Activated T-helper 1 cell treated with anti-CD3 and anti-CD28 coated beads, Interleukin-12 subunit alpha, Interleukin-12 subunit beta, Interleukin-2, Interleukin-4 antibody, amounts not matched to agents 30 ng/mL and 10 ng/mL and 1 ng/mL, durations not matched to agents 14 hours and 24 hours and 36 hours (primary cell): ENCODE results near the gene AKAP10. TPM values are rescaled to one million over a fixed set of nuclear protein-coding genes. Genes with fewer than 3 reads are reported as not detected.

Experiments
- DNase-seq: peaks from one replicate; pipeline ENCODE4 v3.0.0; 2021; ENCODE audit warnings: low spot score
- H3K27ac Mint-ChIP-seq: one replicate; pipeline ENCODE4 v1.8.0; 2021; ENCODE audit warnings: mild to moderate bottlenecking, mixed read lengths
- H3K27me3 Mint-ChIP-seq: one replicate; pipeline ENCODE4 v1.8.0; 2022; ENCODE audit warnings: mild to moderate bottlenecking, moderate library complexity, mixed read lengths; ENCODE audit not compliant: insufficient read depth
- H3K36me3 Mint-ChIP-seq: one replicate; pipeline ENCODE4 v1.8.0; 2021; ENCODE audit warnings: low read depth, mixed read lengths
- H3K4me1 Mint-ChIP-seq: one replicate; pipeline ENCODE4 v1.8.0; 2021; ENCODE audit warnings: low read depth, mixed read lengths
- H3K4me3 Mint-ChIP-seq: one replicate; pipeline ENCODE4 v1.8.0; 2021; ENCODE audit warnings: mild to moderate bottlenecking, moderate library complexity, mixed read lengths
- H3K9me3 Mint-ChIP-seq: one replicate; pipeline ENCODE4 v1.8.0; 2021; ENCODE audit warnings: mixed read lengths
- intact Hi-C: fragments of 100-400 bp; cut with micrococcal nuclease; formaldehyde crosslinking; loops from one replicate; pipeline ENCODE4 v1.15.1; 2024
- total RNA-seq: library from RNA; stranded (reverse); gene quantifications from 2 replicates; pipeline ENCODE4 v1.2.3, GENCODE V29; 2022

AKAP10 gene
- total RNA-seq, 1 donor from 2014 or later: 39.3 TPM

DNA sequence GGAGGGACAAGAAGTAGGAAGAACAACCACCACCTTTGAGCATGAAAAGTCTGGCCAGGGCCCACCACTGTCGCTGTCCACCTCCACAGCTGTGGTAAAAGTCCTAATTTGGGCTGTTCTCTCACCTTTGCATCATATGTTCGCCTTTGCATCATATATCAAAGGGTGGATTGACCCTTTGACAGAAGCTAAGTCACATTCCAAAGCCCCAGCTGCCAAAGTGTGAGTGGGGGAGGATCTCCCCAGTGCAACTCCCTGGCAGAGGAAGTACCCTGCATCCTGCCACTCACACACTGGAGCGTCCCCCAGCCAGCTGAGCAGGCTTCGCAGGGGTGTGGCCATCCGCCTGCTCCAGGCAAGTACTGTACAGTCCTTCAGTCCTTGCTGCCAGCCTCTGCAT lies 18.9 kb upstream of the AKAP10 start:
- H3K4me1 Mint-ChIP-seq: no peaks in the 10 kb centered on the region
- no peaks in the 10 kb centered on the region for H3K9me3 Mint-ChIP-seq
- H3K27ac Mint-ChIP-seq: no peak overlapping the region
- no peak for DNase-seq
- intact Hi-C loops: no loop called here
- H3K27me3 Mint-ChIP-seq: peaks cover 18% of the 10 kb centered on the region
- no peak overlapping the region for H3K4me3 Mint-ChIP-seq
- no peaks in the 10 kb centered on the region for H3K36me3 Mint-ChIP-seq

DNA sequence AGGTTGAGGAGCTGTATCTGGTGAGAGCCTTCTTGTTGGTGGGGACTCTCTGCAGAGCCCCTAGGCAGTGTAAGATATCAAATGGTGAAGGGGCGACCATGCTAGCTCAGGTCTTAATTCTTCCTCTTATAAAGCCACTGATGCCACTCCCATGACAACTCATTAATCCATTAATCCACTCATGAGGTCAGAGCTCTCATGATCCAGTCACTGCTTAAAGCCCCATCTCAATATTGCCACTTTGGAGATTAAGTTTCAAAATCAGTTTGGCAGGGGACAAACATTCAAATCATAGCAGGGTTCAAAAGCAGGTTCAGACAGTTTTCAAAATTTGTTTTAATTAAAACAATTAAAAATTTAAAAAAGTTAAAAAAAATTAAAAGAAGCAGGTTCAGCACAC lies 18.5 kb upstream of the AKAP10 start:
- Mint-ChIP-seq H3K36me3 (no peaks in the 10 kb centered on the region), H3K27ac (no peak overlapping the region), H3K4me3 (no peak overlapping the region), H3K4me1 (no peaks in the 10 kb centered on the region), H3K27me3 (peaks cover 18% of the 10 kb centered on the region), H3K9me3 (no peaks in the 10 kb centered on the region)
- DNase-seq: no peak
- intact Hi-C loops: no loop called here

DNA sequence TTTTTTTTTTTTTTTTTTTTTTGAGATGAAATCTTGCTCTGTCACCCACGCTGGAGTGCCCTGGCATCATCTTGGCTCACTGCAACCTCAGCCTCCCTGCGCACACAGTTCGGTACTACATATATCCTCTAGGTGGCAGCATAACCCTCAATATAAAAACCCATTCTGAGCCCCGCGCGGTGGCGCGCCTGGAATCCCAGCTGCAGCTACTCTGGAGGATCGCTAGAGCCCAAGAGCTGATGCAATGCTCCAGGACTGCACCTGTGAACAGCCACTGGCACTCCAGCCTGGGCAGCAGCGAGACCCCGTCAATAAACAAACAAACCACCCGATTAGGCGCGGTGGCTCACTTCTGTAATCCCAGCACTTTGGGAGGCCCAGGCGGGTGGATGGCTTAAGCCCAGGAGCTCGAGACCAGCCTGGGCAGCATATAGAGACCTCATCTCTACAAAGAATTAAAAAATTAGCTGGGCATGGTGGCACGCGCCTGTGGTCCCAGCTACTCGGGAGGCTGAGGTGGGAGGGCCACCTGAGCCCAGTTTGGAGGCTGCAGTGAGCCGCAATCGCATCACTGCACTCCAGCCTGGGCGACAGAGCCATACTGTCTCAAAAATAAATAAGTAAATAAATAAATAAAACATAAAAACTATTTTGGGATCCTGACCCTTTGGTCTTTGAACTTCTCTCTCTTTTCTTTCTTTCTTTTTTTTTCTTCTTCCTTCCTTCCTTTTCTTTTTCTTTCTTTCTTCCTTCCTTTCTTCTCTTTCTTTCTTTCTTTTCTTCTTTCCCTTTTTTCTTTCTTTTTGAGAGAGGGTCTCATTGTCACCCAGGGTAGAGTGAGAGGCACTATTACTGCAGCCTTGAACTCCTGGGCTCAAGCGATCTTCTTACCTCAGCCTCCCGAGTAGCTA lies 15.4 kb upstream of the AKAP10 start:
- no peaks in the 10 kb centered on the region for H3K4me1 Mint-ChIP-seq
- H3K36me3 Mint-ChIP-seq: no peaks in the 10 kb centered on the region
- peaks cover 25% of the 10 kb centered on the region for H3K27me3 Mint-ChIP-seq
- no peak overlapping the region for H3K4me3 Mint-ChIP-seq
- H3K27ac Mint-ChIP-seq: no peak overlapping the region
- DNase-seq: peak; percentile 64
- intact Hi-C loops: loop anchor here (1.0 to 5.0 kb wide), 6 partner anchors 14 to 324 kb away; partner anchors contain the start of gene SPECC1
- H3K9me3 Mint-ChIP-seq: no peaks in the 10 kb centered on the region

DNA sequence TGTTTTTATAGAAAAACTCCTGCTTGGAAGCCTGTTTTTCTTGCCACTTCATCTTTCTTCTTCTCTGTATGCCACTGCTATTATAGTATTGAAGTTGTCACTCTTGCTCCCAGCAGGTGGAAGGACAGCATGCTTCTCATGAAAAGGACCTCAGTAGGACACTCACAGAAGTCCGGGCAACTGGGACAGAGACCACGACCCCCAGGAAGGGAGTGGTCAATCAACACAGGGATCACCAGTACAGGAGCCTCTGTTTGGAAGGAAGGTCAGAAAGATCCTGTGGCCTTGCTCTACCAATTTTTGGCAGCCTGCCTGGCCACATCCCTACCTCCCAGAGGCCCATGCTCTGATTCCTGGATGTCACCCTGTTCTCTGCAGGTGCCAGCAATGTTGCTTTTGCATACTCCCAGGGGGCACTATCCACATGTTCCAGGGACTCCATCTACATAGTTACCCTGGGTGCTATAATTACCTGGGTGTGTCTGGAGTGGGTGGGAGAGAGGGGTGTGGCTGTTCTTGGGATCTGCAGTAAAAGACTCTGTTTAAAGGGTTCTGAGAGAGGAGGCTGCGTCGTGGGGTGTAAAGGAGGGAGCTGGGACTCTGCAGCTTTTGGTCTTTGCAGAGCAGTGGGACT lies 13.7 kb upstream of the AKAP10 start:
- no peak for DNase-seq
- H3K27me3 Mint-ChIP-seq: peaks cover 17% of the 10 kb centered on the region
- no peaks in the 10 kb centered on the region for H3K36me3 Mint-ChIP-seq
- no peak overlapping the region for H3K4me3 Mint-ChIP-seq
- intact Hi-C loops: loop anchor here (5.0 kb wide), 1 partner anchor 326 kb away; no protein-coding TSS in a partner anchor
- H3K9me3 Mint-ChIP-seq: no peaks in the 10 kb centered on the region
- no peaks in the 10 kb centered on the region for H3K4me1 Mint-ChIP-seq
- no peak overlapping the region for H3K27ac Mint-ChIP-seq

DNA sequence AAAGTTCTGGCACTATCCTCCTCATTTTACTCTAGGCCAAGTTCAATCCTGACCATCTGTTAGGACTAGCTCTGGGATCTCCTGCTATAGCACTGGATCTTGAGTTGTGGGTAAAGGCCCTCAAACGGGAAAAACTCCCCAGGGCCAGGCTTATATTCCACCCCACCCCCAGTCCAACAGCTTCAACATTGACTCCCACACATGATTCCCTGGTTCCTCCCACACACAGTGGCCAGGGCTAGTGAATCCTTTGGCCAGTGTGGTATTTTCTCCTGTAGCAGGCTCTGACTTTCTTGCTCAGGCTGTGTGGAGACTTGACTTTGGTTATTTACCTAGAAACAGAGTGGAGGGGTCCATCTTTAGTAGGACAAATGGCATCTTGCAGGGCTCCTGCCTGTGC lies 10.3 kb upstream of the AKAP10 start:
- H3K4me1 Mint-ChIP-seq: no peaks in the 10 kb centered on the region

DNA sequence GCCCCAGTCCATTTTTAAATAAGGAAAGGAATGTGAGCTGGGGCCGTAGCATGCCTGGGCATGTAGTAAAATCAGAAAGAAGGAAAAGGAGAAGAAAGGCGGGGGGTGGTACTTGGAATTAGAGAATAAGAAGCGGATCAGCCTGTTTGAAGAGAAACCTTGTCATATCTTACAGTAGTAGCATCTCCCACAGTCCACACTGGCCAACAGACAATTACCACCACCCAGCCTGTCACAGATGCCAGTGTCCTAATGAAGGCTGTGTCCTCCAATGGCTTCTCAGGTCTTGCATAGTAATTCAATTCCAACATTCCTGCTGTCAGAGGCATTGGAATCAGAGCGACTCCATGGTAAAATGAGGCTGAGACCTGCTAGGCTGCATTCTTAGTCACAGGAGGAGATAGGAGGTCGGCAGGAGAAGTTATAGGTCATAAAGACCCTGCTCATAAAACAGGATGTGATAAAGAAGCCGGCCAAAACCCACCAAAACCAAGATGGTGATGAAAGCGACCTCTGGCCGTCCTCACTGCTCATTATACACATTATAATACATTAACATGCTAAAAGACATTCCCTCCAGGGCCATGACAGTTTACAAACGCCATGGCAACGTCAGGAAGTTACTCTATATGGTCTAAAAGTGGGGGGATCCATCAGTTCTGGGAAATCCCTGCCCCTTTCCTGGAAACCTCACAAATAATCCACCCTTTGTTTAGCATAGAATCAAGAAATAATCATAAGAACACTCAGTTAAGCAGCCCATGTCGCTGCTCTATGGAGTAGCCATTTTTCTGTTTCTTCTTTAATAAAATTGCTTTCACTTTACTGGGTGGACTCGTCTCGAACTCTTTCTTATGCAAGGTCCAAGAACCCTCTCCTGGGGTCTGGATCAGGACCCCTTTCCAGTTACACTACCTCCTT lies 9.6 kb upstream of the AKAP10 start:
- no peak for DNase-seq
- H3K27ac Mint-ChIP-seq: no peak overlapping the region
- no peak overlapping the region for H3K4me3 Mint-ChIP-seq
- no peaks in the 10 kb centered on the region for H3K4me1 Mint-ChIP-seq
- no peaks in the 10 kb centered on the region for H3K36me3 Mint-ChIP-seq
- intact Hi-C loops: no loop called here
- H3K27me3 Mint-ChIP-seq: peaks cover 10% of the 10 kb centered on the region
- no peaks in the 10 kb centered on the region for H3K9me3 Mint-ChIP-seq

More for the DNA sequence above, 10.3 kb upstream of the AKAP10 start:
- Mint-ChIP-seq H3K36me3 (no peaks in the 10 kb centered on the region), H3K27me3 (peaks cover 14% of the 10 kb centered on the region), H3K4me3 (no peak overlapping the region), H3K9me3 (no peaks in the 10 kb centered on the region), H3K27ac (no peak overlapping the region)
- intact Hi-C loops: no loop called here
- DNase-seq: no peak

DNA sequence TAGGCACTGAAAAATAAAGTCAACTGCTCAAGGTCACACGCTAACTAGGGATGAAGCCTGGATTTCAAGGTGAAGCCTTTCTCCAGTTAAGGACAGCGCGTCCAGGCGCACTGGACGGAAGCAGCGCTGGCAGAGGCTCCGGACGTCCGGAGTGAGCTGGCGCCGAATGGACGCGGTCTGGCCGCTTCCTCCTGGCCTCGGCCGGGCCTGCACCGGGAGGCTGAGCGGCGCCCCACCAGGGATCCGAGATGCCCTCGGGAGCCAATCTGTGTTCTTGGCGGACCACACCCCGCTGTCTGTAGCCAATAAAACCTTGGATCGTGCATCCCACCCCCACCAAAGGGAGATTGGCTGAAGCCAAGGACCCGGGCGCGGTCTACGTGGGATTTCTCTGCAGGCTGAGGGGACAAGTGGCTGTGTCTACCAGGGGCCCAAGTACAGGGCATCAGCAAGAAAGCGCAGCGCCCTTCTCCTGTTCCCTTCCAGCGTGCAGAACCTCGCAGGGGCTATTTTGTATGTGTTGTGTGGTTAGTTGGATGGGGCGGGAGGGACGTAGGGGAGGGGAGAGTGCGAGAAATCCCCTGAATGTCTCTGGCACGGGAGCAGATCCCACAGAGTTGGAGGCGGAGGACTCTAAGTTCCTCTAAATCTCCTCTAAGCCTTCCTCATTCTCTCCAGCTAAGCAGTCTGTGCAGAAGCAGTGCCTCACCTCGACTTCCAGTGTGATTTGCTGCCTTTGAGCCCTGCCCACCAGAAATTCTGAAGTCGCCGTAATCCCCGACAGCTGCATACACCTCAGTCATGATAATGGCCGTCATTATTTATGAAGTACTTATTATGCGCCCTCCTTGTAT lies 2.5 kb upstream of the AKAP10 start:
- Mint-ChIP-seq H3K27ac (no peak overlapping the region), H3K4me1 (peaks cover 24% of the 10 kb centered on the region), H3K36me3 (peaks cover 3% of the 10 kb centered on the region), H3K27me3 (no peaks in the 10 kb centered on the region), H3K4me3 (no peak overlapping the region), H3K9me3 (no peaks in the 10 kb centered on the region)
- intact Hi-C loops: loop anchor here (2.0 to 10.0 kb wide), 3 partner anchors 13 to 1305 kb away; partner anchors contain the start of genes ALDH3A2 and MAP2K3
- DNase-seq: no peak

DNA sequence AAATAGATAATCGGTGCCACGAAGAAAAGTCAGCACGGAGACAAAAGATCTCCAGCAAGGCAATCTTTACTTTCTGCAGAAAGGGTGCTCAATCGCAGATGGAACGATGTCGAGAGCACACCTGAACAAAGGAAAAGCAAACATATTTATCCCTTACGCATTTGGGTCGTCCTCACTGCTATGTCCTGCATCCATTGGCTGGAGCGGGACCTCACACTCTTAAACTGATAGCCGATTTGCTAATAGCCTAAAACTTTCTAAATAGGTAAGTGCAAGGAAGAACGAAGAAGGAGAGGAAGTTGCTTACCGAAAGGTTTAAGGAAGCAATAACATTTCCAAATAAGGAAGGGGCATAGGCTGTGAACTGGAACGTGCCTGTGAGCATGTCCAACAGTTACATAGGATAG lies 1.2 kb upstream of the AKAP10 start:
- peak overlapping the region; percentile 91 for H3K4me3 Mint-ChIP-seq
- H3K36me3 Mint-ChIP-seq: peaks cover 3% of the 10 kb centered on the region
- no peak for DNase-seq
- no peaks in the 10 kb centered on the region for H3K27me3 Mint-ChIP-seq
- peak overlapping the region; percentile 94 for H3K27ac Mint-ChIP-seq
- H3K9me3 Mint-ChIP-seq: no peaks in the 10 kb centered on the region
- H3K4me1 Mint-ChIP-seq: peaks cover 37% of the 10 kb centered on the region
- intact Hi-C loops: loop anchor here (2.0 to 10.0 kb wide), 3 partner anchors 14 to 1306 kb away; partner anchors contain the start of genes ALDH3A2 and MAP2K3

DNA sequence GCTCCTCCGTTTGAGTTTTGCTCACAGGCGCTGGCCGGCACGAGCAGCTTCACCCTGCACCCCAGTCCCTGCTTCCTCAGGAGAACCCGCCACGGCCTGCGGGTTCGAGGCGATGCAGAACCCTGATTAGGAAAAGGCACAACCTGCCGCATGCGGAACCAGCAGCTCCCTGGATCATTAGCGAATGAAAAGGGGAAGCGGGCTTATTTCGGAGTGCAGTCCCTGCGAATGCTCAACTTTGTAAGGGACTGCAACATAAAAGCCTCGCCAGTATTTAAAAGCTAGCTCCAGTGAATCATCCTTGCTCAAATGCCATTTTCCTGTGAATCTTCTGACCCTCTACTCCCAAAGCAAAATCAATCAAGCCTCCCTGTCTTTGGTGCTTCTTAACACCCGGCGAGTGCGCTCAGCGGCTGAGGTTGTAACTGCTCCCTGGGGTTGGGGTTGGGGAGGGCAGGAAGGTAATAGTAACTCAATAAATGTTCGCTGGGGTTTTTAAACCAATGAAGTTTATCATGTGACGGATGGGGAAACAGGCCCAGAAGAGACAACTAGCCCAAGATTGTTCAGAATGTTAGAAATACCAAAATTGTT lies 678 bp upstream of the AKAP10 start:
- Mint-ChIP-seq H3K4me3 (peak overlapping the region; percentile 91), H3K9me3 (no peaks in the 10 kb centered on the region), H3K4me1 (peaks cover 42% of the 10 kb centered on the region), H3K27me3 (no peaks in the 10 kb centered on the region), H3K36me3 (peaks cover 7% of the 10 kb centered on the region), H3K27ac (peak overlapping the region; percentile 94)
- intact Hi-C loops: loop anchor here (2.0 to 10.0 kb wide), 3 partner anchors 14 to 1306 kb away; partner anchors contain the start of genes ALDH3A2 and MAP2K3
- no peak for DNase-seq

DNA sequence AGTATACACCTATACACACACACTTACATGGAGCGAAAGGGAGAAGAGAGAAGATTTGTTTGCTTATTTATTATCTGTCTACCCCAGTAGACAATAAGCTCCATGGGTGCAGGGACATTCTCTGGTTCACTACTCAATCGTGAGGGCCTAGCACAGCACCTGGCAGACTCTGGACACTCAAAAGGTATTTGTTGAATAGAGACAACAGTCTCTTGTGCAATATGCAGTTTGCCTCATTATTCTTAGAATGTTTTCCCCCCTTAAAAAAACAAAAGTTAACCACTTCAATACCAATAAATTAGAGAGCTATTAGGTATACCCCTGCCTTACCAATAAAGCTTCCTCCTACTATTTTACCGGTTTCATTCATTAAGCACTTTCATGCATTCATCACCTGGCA lies 2.0 kb downstream of the AKAP10 start:
- intact Hi-C loops: loop anchor here (5.0 to 10.0 kb wide), 2 partner anchors 328 to 1309 kb away; partner anchors contain the start of genes ALDH3A2 and MAP2K3
- peaks cover 42% of the 10 kb centered on the region for H3K4me1 Mint-ChIP-seq
- peak overlapping the region; percentile 45 for H3K27ac Mint-ChIP-seq
- H3K27me3 Mint-ChIP-seq: no peaks in the 10 kb centered on the region
- H3K4me3 Mint-ChIP-seq: peak overlapping the region; percentile 54
- no peaks in the 10 kb centered on the region for H3K9me3 Mint-ChIP-seq
- no peak for DNase-seq
- peaks cover 19% of the 10 kb centered on the region for H3K36me3 Mint-ChIP-seq

DNA sequence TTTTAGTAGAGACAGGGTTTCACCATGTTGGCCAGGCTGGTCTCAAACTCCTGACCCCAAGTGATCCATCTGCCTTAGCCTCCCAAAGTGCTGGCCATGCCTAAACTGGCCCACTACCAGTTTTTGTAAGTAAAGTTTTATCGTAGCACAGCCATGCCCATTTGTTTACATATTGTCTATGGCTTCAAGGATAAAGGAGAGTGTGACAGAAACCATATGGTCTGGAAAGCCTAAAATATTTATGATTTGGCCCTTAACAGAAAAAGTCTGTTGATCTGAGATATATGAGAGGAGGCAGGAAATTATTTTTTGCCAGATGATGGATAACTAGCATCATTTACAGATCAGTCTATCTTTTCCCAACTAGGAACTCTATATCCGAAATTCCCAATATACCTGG lies 4.5 kb downstream of the AKAP10 start:
- Mint-ChIP-seq H3K27me3 (no peaks in the 10 kb centered on the region), H3K9me3 (no peaks in the 10 kb centered on the region), H3K4me3 (no peak overlapping the region), H3K27ac (no peak overlapping the region), H3K4me1 (peaks cover 44% of the 10 kb centered on the region), H3K36me3 (peaks cover 37% of the 10 kb centered on the region)
- no peak for DNase-seq
- intact Hi-C loops: loop anchor here (10.0 kb wide), 1 partner anchor 1312 kb away; the partner anchor contains the start of gene MAP2K3
